ENCODE results near the gene CREG2. TPM values are rescaled to one million over a fixed set of nuclear protein-coding genes. Genes with fewer than 3 reads are reported as not detected.

Gene CREG2
- total and polyA plus RNA-seq, 2 experiments from 2014 or later, result 1.7 to 2.6 TPM

- Histone ChIP-seq H3K4me1 (ENCODE audit: insufficient read depth) (no peaks in the 10 kb centered on the region), H4K20me1 (replicated peaks; ENCODE audit: insufficient read depth) (no peaks in the 10 kb centered on the region), H3K4me3 (no peak overlapping the region), H3K79me2 (replicated peaks; ENCODE audit: insufficient read depth) (no peaks in the 10 kb centered on the region), H3K4me2 (no peak overlapping the region), H3K36me3 (ENCODE audit: insufficient read depth) (no peaks in the 10 kb centered on the region; the same call in 1 of the 2 replicates), H3K9me2 (ENCODE audit: insufficient read depth) (peaks cover 5% of the 10 kb centered on the region; the same call in 1 of the 2 replicates), H3K27ac (ENCODE audit: low read depth) (no peak overlapping the region), H2AFZ (no peak overlapping the region), H3K27me3 (ENCODE audit: insufficient read depth) (no peaks in the 10 kb centered on the region), H3F3A (replicated peaks; ENCODE audit: low read depth) (no peaks in the 10 kb centered on the region)
- H3K9me3 Mint-ChIP-seq, result no peaks in the 10 kb centered on the region
- ATAC-seq, result no peak
- TF ChIP-seq REST (IDR thresholded peaks at IDR 0.05; ENCODE audit: unreplicated experiment) (no peak), CREB1 (CRISPR knock-in tag; IDR thresholded peaks at IDR 0.05; ENCODE audit: low read depth) (no peak), EZH2 (IDR thresholded peaks at IDR 0.05; ENCODE audit: low read depth, unreplicated experiment) (no peak), ETS1 (IDR thresholded peaks at IDR 0.05) (no peak), POLR2AphosphoS5 (IDR thresholded peaks at IDR 0.05; ENCODE audit: low read depth) (no peak), CTCF (conservative IDR thresholded peaks at IDR 0.05; ENCODE audit: low read depth in 2 of 2) (no peak), ZNF331 (CRISPR knock-in tag; IDR thresholded peaks at IDR 0.05; ENCODE audit: low read depth) (no peak), EZH2phosphoT487 (IDR thresholded peaks at IDR 0.05; ENCODE audit: unreplicated experiment) (no peak), ZNF462 (CRISPR knock-in tag; IDR thresholded peaks at IDR 0.05) (no peak), JUNB (IDR thresholded peaks at IDR 0.05; ENCODE audit: unreplicated experiment) (no peak), NANOG (IDR thresholded peaks at IDR 0.05; ENCODE audit: borderline replicate concordance) (no peak), STAT1 (IDR thresholded peaks at IDR 0.05; ENCODE audit: unreplicated experiment) (no peak), ZNF114 (CRISPR knock-in tag; IDR thresholded peaks at IDR 0.05) (no peak)
- H3K4me3 Mint-ChIP-seq, result no peak overlapping the region
- peaks cover 5% of the 10 kb centered on the region for H3K27me3 Mint-ChIP-seq (ENCODE audit: insufficient read depth, low read depth, poor library complexity)
- no peak overlapping the region for H3K27ac Mint-ChIP-seq
- no peak for DNase-seq (ENCODE audit: low spot score)
- no peaks in the 10 kb centered on the region for H3K36me3 Mint-ChIP-seq (ENCODE audit: low read depth)
- no peaks in the 10 kb centered on the region for H3K4me1 Mint-ChIP-seq
These were observed 33.3 kb upstream of the CREG2 start for GRCh38 chr2:101420623-101421022.

All from GM23338 (cell line).